ENCODE results near the gene ZNF14.
"Not testable (repeated sequence)": the region's sequence is repeated elsewhere in the genome, so short reads cannot be mapped to it uniquely, and the experiment has no call there.

The ZNF14 gene

DNA sequence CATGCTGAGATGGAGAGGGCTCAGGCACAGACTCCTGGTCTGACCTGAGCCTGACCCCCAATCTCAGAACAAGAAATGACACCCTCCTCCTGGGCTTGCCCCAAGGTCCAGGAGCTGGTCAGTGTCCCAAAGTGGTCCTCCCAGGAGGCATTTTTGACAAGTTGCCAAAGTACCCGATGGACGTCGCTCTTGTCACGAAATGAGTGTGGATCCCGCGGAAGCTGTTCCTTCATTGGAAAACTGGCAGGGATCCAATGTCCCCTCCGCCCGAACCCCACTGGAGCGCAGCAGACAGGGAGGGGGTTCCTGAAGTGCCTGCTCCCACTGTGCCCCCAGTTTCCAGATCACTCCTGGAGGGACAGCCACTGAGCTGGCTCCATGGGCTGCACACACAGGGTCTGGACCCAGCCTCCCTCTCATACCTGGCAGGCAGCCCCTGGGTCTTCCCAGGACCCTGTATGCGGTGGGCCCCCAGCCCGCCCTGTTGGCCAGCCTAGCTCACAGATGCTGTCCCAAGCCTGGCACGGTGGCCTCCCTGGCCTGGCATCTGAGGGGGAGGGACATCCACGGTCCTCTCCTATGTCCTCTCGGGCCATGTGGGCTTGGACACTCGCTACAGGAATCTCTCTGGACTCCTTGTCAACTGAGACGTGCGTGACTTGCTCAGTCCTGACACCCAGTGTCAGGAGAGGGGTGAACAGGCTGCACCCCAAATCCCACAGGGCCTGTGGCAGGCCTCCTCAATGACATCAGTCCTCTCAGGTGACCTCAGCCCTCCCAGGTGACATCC is 12.8 kb upstream of the ZNF14 start:
- in situ Hi-C loops (cut with MboI; ENCODE audit: low sequenced_read_pairs, unreplicated experiment): no loop called here
- peak; percentile 27 for DNase-seq (ENCODE audit: low spot score)
- TF ChIP-seq, protein P1, sequence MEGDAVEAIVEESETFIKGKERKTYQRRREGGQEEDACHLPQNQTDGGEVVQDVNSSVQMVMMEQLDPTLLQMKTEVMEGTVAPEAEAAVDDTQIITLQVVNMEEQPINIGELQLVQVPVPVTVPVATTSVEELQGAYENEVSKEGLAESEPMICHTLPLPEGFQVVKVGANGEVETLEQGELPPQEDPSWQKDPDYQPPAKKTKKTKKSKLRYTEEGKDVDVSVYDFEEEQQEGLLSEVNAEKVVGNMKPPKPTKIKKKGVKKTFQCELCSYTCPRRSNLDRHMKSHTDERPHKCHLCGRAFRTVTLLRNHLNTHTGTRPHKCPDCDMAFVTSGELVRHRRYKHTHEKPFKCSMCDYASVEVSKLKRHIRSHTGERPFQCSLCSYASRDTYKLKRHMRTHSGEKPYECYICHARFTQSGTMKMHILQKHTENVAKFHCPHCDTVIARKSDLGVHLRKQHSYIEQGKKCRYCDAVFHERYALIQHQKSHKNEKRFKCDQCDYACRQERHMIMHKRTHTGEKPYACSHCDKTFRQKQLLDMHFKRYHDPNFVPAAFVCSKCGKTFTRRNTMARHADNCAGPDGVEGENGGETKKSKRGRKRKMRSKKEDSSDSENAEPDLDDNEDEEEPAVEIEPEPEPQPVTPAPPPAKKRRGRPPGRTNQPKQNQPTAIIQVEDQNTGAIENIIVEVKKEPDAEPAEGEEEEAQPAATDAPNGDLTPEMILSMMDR (IDR thresholded peaks at IDR 0.05; ENCODE audit: borderline replicate concordance, control extremely low read depth, extremely low read depth, insufficient read depth, missing control alignments): no peak

GRCh38 chr19:19744641-19745040 is 11.7 kb upstream of the ZNF14 start:
- peak; percentile 21 for DNase-seq (ENCODE audit: low spot score)
- in situ Hi-C loops (cut with MboI; ENCODE audit: low sequenced_read_pairs, unreplicated experiment): no loop called here
- TF ChIP-seq, protein P1 (IDR thresholded peaks at IDR 0.05; ENCODE audit: borderline replicate concordance, control extremely low read depth, extremely low read depth, insufficient read depth, missing control alignments): no peak

- DNase-seq (ENCODE audit: low spot score); in situ Hi-C loops (cut with MboI; ENCODE audit: low sequenced_read_pairs, unreplicated experiment): not testable (repeated sequence)
Measured at GRCh38 chr19:19743921-19744320, 11.0 kb upstream of the ZNF14 start.

GRCh38 chr19:19743176-19743575 is 10.3 kb upstream of the ZNF14 start:
- in situ Hi-C loops (cut with MboI; ENCODE audit: low sequenced_read_pairs, unreplicated experiment): no loop called here
- DNase-seq (ENCODE audit: low spot score): peak; percentile 10
- TF ChIP-seq, protein P1 (IDR thresholded peaks at IDR 0.05; ENCODE audit: borderline replicate concordance, control extremely low read depth, extremely low read depth, insufficient read depth, missing control alignments): no peak

DNA sequence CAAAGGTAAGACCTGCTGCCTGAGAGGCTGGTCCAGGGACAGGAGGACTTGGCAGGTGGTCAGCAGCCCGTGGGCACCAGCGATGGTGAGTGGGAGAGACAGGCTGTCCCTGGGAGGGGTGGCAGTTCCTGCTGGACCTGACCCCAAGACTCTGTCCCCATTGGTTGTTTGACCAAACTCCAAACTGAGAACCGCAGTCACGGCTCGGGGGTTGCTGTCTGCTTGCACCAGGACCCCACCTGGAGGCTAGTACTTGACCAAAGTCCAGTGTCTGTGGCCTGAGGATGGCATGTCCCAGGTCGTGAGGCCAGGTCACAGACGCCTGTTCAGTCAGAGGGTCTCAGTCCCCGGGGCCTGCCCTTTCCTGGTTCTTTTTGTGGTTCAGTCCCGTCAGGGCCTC is 9.9 kb upstream of the ZNF14 start:
- TF ChIP-seq, protein P1 (IDR thresholded peaks at IDR 0.05; ENCODE audit: borderline replicate concordance, control extremely low read depth, extremely low read depth, insufficient read depth, missing control alignments): no peak
- in situ Hi-C loops (cut with MboI; ENCODE audit: low sequenced_read_pairs, unreplicated experiment): no loop called here
- no peak for DNase-seq (ENCODE audit: low spot score)

DNA sequence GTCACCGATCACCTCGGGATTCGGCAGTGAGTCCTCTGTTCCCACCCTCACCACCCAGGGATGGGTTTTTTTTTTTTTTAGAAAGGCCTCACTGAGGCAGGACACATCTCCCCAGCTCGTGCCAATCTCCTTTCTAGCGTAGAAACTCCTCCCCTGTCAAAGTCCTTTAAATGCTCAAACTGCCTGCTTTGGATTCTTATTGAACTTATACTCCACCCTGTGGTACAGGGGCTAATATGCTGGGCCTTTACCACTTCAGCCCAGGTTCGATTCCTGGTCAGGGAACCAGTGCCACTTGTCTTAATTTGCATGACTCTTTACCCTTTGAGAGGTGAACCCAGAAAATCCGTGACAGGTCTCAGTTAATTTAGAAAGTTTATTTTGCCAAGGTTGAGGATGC is 8.3 kb upstream of the ZNF14 start:
- TF ChIP-seq, protein P1 (IDR thresholded peaks at IDR 0.05; ENCODE audit: borderline replicate concordance, control extremely low read depth, extremely low read depth, insufficient read depth, missing control alignments): no peak
- no peak for DNase-seq (ENCODE audit: low spot score)
- in situ Hi-C loops (cut with MboI; ENCODE audit: low sequenced_read_pairs, unreplicated experiment): no loop called here

GRCh38 chr19:19740755-19741154 is 7.8 kb upstream of the ZNF14 start:
- TF ChIP-seq, protein P1 (IDR thresholded peaks at IDR 0.05; ENCODE audit: borderline replicate concordance, control extremely low read depth, extremely low read depth, insufficient read depth, missing control alignments): no peak
- peak; percentile 17 for DNase-seq (ENCODE audit: low spot score)
- in situ Hi-C loops (cut with MboI; ENCODE audit: low sequenced_read_pairs, unreplicated experiment): no loop called here

Data from GM13976 (cell line).